Measurements from ENCODE around the gene ZBTB26.

DNA sequence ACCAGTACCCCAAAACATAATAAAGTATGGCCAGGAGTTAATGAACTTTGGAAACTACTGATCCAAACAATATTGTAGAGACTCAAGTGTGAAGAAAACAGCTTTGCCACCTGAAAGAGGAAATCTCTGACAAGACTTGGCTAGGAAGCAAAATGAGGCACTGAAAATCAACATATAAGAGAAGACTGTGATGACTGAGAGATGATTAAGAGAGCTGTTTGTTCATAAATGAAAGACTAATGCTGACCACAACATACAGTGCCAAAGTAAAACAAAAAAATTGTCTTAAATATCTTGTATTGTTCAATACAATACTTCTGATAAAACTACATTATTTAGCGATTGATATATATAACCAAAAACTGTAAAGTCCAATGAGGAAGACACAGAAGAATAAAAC lies 33.3 kb downstream of the ZBTB26 start:
- no peak for TF ChIP-seq ETV6 (CRISPR knock-in tag; IDR thresholded peaks at IDR 0.05)
- TF ChIP-seq ZNF263 (CRISPR knock-in tag; IDR thresholded peaks at IDR 0.05; ENCODE audit: low read depth), result no peak
- TF ChIP-seq, protein P1, sequence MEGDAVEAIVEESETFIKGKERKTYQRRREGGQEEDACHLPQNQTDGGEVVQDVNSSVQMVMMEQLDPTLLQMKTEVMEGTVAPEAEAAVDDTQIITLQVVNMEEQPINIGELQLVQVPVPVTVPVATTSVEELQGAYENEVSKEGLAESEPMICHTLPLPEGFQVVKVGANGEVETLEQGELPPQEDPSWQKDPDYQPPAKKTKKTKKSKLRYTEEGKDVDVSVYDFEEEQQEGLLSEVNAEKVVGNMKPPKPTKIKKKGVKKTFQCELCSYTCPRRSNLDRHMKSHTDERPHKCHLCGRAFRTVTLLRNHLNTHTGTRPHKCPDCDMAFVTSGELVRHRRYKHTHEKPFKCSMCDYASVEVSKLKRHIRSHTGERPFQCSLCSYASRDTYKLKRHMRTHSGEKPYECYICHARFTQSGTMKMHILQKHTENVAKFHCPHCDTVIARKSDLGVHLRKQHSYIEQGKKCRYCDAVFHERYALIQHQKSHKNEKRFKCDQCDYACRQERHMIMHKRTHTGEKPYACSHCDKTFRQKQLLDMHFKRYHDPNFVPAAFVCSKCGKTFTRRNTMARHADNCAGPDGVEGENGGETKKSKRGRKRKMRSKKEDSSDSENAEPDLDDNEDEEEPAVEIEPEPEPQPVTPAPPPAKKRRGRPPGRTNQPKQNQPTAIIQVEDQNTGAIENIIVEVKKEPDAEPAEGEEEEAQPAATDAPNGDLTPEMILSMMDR (IDR thresholded peaks at IDR 0.05), result no peak
- no peak for TF ChIP-seq TCF7 (CRISPR knock-in tag; IDR thresholded peaks at IDR 0.05; ENCODE audit: low read depth)
- TF ChIP-seq, protein P2, sequence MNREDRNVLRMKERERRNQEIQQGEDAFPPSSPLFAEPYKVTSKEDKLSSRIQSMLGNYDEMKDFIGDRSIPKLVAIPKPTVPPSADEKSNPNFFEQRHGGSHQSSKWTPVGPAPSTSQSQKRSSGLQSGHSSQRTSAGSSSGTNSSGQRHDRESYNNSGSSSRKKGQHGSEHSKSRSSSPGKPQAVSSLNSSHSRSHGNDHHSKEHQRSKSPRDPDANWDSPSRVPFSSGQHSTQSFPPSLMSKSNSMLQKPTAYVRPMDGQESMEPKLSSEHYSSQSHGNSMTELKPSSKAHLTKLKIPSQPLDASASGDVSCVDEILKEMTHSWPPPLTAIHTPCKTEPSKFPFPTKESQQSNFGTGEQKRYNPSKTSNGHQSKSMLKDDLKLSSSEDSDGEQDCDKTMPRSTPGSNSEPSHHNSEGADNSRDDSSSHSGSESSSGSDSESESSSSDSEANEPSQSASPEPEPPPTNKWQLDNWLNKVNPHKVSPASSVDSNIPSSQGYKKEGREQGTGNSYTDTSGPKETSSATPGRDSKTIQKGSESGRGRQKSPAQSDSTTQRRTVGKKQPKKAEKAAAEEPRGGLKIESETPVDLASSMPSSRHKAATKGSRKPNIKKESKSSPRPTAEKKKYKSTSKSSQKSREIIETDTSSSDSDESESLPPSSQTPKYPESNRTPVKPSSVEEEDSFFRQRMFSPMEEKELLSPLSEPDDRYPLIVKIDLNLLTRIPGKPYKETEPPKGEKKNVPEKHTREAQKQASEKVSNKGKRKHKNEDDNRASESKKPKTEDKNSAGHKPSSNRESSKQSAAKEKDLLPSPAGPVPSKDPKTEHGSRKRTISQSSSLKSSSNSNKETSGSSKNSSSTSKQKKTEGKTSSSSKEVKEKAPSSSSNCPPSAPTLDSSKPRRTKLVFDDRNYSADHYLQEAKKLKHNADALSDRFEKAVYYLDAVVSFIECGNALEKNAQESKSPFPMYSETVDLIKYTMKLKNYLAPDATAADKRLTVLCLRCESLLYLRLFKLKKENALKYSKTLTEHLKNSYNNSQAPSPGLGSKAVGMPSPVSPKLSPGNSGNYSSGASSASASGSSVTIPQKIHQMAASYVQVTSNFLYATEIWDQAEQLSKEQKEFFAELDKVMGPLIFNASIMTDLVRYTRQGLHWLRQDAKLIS (CRISPR knock-in tag; IDR thresholded peaks at IDR 0.05; ENCODE audit: borderline replicate concordance), result no peak
- TF ChIP-seq, protein P3, sequence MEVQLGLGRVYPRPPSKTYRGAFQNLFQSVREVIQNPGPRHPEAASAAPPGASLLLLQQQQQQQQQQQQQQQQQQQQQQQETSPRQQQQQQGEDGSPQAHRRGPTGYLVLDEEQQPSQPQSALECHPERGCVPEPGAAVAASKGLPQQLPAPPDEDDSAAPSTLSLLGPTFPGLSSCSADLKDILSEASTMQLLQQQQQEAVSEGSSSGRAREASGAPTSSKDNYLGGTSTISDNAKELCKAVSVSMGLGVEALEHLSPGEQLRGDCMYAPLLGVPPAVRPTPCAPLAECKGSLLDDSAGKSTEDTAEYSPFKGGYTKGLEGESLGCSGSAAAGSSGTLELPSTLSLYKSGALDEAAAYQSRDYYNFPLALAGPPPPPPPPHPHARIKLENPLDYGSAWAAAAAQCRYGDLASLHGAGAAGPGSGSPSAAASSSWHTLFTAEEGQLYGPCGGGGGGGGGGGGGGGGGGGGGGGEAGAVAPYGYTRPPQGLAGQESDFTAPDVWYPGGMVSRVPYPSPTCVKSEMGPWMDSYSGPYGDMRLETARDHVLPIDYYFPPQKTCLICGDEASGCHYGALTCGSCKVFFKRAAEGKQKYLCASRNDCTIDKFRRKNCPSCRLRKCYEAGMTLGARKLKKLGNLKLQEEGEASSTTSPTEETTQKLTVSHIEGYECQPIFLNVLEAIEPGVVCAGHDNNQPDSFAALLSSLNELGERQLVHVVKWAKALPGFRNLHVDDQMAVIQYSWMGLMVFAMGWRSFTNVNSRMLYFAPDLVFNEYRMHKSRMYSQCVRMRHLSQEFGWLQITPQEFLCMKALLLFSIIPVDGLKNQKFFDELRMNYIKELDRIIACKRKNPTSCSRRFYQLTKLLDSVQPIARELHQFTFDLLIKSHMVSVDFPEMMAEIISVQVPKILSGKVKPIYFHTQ (CRISPR knock-in tag; IDR thresholded peaks at IDR 0.05), result no peak
- TF ChIP-seq NR1H2 (CRISPR knock-in tag; IDR thresholded peaks at IDR 0.05), result no peak
- TF ChIP-seq, protein P4, sequence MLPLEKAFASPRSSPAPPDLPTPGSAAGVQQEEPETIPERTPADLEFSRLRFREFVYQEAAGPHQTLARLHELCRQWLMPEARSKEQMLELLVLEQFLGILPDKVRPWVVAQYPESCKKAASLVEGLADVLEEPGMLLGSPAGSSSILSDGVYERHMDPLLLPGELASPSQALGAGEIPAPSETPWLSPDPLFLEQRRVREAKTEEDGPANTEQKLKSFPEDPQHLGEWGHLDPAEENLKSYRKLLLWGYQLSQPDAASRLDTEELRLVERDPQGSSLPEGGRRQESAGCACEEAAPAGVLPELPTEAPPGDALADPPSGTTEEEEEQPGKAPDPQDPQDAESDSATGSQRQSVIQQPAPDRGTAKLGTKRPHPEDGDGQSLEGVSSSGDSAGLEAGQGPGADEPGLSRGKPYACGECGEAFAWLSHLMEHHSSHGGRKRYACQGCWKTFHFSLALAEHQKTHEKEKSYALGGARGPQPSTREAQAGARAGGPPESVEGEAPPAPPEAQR (CRISPR knock-in tag; IDR thresholded peaks at IDR 0.05), result no peak

All from WTC11 (cell line).